CD4-positive, alpha-beta T cell treated with Interleukin-17A for 4 hours (primary cell): ENCODE results near the gene ATP13A5.

Experiments
- DNase-seq: peaks from one replicate; pipeline ENCODE4 v3.0.0-alpha.2; 2020; ENCODE audit warnings: mixed read lengths

ATP13A5 gene, protein sequence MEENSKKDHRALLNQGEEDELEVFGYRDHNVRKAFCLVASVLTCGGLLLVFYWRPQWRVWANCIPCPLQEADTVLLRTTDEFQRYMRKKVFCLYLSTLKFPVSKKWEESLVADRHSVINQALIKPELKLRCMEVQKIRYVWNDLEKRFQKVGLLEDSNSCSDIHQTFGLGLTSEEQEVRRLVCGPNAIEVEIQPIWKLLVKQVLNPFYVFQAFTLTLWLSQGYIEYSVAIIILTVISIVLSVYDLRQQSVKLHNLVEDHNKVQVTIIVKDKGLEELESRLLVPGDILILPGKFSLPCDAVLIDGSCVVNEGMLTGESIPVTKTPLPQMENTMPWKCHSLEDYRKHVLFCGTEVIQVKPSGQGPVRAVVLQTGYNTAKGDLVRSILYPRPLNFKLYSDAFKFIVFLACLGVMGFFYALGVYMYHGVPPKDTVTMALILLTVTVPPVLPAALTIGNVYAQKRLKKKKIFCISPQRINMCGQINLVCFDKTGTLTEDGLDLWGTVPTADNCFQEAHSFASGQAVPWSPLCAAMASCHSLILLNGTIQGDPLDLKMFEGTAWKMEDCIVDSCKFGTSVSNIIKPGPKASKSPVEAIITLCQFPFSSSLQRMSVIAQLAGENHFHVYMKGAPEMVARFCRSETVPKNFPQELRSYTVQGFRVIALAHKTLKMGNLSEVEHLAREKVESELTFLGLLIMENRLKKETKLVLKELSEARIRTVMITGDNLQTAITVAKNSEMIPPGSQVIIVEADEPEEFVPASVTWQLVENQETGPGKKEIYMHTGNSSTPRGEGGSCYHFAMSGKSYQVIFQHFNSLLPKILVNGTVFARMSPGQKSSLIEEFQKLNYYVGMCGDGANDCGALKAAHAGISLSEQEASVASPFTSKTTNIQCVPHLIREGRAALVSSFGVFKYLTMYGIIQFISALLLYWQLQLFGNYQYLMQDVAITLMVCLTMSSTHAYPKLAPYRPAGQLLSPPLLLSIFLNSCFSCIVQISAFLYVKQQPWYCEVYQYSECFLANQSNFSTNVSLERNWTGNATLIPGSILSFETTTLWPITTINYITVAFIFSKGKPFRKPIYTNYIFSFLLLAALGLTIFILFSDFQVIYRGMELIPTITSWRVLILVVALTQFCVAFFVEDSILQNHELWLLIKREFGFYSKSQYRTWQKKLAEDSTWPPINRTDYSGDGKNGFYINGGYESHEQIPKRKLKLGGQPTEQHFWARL

DNA sequence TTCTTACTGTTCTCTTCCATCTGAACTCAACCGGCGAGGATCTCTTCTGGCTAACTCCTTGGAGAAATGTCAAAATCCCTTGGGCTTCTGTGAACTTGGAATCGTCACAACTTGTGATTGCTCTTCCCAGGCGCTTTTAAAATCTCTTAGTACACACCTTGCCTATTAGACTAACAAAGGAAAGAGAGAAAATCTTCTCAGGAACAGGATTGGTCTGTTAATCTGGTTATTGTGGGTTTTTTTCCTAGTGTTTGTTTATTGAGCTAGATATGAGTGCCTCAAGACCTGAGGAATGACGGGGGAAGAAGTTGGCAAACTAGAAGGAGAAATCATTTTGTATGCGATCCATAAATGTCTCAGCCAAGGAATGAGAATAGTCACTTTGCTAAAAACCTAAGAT lies at the start of gene ATP13A5:
TSS of gene ATP13A5 (minus strand) at position 48 of the 400 bp plus-strand sequence. CDS start at position 20, 28 bp downstream.
- DNase-seq: no peak

DNA sequence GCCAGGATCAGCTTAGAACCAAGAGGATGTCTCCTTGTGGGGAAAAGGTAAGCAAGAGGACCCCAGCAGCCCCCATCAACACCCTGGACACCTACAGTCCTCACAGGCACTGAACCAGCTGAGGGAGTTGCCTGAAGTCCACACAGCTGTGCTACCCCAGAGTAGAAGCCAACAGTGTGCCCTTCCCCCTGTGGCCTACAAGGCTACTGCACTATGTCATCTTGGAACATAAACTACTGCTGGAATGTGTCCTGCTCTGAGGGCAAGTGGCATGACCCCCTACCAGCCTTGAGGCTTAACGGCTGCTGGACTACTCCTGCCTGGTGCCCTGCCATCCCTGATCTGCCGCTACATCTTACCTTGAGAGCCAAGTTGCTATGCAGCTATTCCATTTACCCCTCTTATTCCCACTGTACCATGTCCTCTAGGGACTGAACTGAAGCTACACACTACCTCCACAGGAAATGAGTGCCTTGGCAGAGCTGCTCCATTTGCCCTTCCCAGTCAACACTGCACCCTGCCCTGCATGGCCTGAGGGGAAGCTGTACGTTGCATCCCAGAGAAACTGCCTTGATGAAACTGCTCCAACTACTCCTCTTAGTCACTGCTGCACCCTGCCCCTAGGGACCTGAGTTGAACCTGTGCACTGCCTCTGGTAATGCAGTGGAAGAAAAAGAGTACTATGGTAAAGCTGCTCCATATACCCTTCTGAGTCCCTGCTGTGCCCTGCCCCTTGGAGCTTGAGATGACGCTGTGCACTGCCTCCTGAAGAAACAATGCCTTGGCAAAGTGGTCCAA lies 40.2 kb upstream of the ATP13A5 start:
- no peak for DNase-seq

DNA sequence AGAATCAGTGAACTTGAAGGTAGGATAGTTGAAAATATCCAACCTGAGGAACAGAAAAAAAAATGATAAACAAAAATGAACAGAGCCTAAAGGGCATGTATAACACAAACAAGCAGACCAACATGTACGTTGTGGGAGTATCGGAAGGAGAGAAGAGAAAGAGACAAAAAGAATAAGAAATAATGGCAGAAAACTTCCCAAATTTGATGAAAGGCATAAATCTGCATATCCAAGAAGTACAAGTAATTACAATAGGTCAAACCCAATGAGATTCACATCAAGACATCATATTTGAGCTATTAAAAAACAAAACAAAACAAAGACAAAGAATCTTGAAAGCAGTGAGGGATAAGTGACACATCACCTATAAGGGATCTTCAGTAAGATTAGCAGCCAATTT lies 38.1 kb upstream of the ATP13A5 start:
- no peak for DNase-seq

DNA sequence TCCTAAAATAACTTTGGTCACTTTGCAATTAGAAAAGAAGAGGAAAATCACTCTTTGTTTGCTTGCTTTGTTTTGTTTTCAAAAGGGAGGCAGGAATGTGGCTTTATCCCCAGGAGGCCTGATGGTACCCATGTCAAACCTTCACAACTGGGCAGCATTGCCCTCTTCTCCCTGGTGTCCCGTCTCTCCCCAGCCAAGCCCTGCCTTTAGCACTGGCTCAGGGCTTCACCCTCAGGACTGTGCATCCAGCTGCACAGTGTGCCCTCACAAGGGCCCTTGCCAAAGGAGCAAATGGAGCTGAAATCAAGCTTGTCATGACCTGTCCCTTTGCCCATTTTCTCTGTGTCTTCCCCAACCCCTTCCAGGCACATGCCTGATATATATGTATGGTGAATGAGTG lies 29.1 kb upstream of the ATP13A5 start:
- no peak for DNase-seq

DNA sequence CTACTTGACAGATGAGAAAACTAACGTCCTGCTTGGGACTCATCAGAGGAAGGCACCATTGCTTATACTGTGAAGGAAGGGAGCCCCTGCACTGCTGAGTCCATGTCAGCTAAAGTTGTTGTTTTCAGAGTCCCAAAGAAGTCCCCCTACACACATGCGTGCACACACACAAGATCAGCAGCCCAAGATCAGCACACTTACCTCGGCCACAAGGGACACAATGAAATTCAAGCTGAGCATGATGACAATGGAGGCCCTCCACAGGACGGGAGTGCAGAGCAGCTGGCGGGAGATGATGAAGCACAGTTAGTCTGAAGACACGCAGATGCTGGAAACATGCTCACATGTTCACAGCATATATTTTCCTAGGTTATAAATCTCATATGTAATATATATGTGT lies 28.6 kb upstream of the ATP13A5 start:
- DNase-seq: no peak

DNA sequence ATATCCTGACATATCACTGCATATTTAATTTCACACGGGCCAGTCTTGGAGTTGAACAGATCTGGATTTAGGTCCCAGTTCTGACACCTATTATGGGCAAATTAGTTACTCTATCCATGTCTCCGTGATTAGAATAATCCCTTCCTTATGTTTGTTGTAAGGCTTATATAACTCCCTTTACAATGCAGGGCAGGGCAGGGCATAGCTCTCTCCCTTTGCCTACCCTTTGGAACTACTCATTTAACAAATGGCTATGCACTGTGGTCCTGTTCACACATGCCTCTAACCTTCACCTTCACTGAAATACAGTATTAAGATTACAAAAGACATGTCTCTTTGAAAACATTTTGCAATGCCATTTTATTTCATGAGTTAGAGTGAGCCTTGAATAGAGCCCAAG lies 24.8 kb upstream of the ATP13A5 start:
- no peak for DNase-seq

DNA sequence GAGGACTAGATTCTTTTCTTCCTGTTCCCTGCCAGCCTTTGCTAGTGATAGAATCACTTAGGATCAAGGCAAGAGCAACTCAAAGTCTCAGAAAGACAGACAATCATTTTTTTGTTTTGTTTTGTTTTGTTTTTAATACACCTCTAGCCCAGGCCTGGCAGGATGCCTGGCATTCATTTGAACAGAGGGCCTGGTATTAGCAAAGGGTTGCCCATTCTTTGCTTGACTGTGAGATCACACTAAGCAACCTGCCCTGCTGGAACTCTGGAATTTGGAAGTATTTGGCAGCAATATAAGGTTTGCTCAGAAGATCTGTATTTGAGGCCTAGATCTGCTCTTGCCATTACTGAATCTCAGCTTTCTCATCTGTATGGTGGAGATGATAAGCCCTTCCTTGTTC lies 21.8 kb upstream of the ATP13A5 start:
- DNase-seq: no peak

DNA sequence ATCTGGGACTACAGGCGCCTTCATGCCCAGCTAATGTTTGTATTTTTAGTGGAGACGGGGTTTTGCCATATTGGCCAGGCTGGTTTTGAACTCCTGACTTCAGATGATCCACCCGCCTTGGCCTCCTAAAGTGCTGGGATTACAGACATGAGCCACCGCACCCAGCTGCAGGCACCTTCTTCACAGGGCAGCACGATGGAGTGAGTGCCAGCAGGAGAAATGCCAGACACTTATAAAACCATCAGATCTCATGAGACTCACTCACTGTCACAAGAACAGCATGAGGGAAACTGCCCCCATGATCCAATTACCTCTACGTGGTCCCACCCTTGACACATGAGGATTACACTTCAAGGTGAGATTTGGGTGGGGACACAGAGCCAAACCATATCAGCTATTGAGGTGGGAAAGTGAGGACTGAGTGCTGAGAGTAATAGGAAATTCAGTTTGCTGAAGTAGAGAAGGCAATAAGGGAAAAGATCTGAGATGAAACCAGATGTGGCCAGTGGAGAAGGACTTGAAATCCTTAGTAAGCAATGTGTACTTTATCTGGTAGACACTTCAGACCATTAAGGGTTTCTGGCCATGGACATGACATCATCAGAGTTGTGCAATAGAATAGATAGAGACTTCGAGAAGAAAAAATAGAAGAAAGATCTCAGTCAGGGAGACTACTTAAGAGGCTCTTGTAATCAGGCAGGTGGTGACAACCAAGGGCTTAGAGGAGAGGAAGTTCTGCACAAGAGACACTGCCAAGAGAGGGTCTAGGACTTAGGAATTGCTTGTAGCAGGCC lies 18.1 kb upstream of the ATP13A5 start:
- no peak for DNase-seq

DNA sequence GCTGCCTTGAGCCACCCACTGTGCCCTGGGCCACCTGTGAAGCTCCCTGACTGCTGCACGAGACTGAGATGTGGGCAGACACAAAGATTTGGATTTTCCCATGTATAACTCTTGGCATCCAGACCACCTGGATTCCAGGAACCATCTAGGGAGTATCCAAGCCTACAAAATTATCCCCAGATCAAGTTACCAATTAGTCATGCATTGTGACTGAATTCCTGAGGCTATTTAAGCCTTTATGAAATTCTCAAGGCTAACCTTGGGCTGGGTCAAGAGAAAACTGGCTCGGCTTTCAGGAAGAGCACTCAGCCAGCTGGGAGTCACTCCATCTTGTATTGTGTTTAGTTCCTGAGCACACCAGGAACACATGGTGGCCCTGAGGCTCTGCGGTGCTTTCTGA lies 13.3 kb upstream of the ATP13A5 start:
- DNase-seq: no peak

DNA sequence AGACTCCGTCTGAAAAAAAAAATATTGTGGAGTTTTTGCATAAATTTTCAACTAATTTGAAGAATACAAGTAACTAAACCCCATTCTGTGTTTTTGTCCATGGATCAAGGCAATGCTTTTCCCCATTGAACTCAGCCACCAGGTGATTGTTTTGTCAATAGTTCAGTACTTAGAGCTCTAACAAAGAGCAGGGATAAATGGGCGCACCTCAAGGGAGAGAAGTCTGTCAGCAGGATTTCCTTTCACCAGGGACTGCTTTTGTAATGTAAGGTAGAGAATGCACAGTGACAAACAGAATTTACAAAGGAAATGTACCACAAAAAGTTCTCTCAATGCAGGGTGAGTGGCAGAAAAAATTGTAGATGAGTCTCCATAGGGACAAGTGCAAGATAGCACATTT lies 10.8 kb upstream of the ATP13A5 start:
- no peak for DNase-seq

DNA sequence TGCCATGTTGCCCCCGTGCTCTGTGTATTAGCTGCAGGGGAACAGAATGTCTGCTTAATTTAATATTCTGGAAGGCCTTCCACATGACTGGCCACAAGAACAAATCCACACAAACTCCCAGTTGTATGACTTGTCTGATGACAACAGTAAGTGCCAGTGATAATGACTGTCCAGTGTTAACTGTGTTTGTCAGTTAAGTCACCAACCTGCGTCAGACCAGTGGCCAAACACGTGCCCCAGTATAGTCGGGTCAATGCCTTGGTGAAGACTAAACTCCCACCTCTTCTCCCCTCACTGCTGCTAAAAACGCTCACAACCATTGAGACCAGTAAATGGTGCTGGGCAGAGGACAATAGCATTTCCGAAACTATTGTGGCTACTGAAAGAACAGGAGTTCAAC lies 9.8 kb upstream of the ATP13A5 start:
- DNase-seq: no peak

DNA sequence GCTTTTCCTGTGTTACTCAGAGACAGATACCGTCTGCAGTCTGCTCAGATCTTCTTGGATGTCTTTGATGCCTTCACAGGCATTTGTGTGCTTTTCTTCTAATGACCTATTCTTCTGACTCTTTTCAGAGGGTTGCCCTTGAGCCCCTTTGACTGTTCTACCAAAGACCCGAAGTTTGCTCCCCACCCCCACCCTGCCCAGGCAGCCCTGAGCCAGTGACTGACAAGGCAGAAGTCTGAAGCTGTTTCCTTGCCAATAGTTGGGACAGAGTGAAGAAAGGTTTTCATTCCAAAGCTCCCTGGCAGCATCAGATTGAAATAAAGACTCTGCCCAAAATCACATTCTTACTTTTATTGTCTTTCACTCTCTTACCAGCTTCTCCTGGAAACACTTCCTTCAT lies 9.0 kb upstream of the ATP13A5 start:
- no peak for DNase-seq

DNA sequence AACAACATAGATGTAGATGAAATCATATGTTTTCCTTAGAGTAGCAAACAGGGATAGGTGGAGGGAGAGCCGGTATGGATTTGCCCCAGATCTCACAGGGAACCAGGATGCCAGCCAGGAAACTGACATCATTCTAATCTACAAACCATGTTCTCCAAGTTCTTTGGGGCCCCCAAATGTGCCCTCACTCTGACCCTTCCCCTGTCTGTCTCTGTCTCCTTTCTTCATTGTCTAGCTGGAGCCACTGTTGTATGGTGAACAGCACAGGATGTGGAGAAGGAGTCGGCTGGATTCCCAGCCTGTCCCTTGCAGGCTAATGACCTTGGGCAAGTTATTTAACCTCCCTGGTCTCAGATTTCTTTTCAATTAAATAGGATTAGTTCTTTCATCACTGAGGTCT lies 962 bp downstream of the ATP13A5 start:
- no peak for DNase-seq

DNA sequence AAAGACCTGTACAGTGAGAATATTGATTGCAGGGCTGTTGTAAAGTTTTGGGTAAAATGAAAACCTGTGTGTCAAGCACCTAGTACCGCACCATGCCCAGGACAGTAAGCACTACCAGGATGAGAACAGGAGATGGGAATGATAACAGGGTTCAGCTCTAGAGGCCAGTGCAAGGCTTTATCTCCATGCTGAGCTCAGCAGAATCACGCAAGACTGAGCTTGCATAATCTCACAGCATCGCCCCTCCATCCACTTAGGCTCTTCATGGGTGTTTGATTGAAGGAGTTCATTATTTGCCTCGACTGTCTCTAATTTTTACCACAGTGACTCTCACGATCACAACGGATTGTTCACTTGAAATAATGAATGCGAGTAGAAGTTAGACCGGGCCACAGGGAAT lies 2.9 kb downstream of the ATP13A5 start:
- DNase-seq: no peak

DNA sequence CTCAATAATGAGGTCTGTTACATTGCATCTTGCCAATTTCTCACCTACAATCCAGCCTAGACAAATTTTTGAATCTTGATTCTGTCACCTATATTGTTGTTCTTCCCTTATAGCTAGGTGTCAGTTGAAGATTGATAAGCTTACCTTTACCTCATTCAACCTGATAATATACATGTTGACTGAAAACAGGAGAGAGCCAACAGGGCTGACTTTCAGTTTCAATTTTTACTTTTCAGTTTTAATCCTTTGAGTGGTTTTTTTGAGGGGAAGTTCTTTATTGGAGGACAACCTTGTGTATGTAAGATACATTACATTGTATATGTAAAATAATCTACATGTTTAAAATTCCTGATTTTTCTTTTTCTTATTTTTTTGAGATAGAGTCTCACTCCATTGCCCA lies 5.8 kb downstream of the ATP13A5 start:
- no peak for DNase-seq

DNA sequence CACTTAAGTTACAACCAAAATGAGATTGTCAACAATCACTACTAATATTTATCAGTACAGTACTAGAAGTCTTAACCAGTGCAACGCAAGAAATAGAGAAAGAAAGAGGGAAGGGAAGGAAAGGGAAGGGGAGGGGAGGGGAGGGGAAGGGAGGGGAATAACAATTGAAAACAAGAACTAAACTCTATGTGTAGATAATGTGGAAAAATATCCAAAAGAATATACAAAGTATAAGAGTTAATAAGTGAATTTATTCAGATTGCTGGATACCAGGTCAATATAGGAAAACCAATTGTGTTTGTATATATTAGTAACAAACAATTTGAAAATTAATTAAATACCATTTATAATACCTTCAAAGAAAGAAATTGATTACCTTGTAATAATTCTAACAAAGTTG lies 10.7 kb downstream of the ATP13A5 start:
- no peak for DNase-seq

DNA sequence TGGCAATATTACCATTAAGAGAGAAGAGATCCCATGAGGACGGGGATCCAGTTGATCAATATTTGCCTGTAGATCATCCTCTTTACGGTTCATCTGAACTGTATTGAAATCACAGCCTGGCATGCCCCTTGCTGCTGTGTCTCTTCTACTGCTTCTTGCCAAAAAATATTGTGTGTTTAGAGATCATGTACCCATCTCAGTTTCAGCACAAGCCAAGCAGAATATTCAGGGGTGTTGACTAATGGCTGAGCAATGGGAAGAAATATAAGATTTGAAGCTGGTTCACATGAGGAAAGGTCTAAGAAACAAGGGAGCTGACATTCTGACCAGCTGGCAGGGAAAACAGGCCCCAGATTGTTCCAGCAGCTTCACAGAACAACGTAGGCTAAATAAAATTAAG lies 21.3 kb downstream of the ATP13A5 start:
- no peak for DNase-seq

DNA sequence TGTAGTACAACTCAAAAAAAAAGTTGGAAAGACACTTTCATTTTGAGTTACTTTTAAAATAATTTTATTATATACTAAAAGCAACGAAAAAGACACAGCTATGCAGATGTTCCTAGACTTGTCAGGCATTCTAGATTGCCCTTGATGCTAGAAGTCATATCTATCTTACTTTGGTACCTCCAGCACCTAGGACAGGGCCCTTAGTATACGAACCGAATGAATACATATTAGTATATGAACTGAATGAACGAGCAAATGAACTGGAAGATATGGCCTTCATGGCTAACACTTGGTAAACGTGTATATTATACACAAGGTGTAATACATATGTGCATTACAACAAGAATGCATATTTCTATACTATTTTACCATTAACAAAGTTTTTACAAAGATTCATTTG lies 24.1 kb downstream of the ATP13A5 start:
- DNase-seq: no peak

DNA sequence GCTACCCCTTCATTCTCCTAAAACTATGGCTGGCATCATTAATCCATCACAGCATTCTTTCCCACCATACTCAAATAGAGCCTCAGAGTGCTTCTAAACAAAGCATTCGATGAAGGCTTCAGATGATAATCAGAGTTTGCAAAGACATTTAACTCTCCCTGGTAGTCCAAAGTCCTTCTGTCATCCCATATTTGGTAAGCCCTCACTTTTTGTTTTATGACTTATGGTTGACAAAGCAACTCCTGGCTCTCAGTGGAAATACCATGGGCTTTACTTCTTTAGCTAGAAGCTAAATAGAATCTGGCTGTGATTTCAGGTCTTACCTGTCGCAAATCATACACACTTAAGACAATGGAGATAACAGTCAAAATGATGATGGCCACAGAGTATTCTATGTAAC lies 27.8 kb downstream of the ATP13A5 start:
- DNase-seq: no peak

DNA sequence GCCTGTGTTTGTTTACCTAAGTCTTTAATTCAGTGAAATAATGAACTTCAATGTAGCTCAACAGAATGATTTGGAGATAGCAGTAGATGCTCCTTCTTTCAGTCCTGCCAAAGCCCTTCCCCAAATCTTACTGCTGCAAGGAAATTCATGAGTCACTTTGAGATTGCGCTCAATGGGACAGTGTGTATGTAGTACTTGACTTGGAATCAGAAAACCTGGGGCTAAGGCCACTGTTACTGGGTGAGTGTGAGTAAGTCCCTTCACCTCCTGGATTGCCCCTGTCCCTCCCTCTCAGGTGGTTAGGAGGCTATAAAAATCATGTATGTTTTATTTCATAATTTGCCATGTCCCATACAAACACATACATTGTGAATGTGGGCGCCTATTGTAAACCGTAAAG lies 29.9 kb downstream of the ATP13A5 start:
- DNase-seq: no peak
